Loucy (cell line): Measurements from ENCODE around the gene CCDC88A.
A peak's percentile ranks its signal among the peaks of the same experiment; 100 is the strongest.
"Not testable (repeated sequence)": the region's sequence is repeated elsewhere in the genome, so short reads cannot be mapped to it uniquely, and the experiment has no call there.

Source experiments
- H2AFZ ChIP-seq: fragments of 200-600 bp; sonication (generic); 2 replicates; pipeline ENCODE4 v1.6.0; 2016; ENCODE audit warnings: antibody characterized with exemption, mild to moderate bottlenecking, low read length, moderate library complexity
- H3F3A ChIP-seq: fragments of 200-600 bp; 2 replicates; pipeline ENCODE4 v1.6.0; 2016; ENCODE audit warnings: antibody characterized with exemption, low read depth, mild to moderate bottlenecking
- H3K27me3 ChIP-seq: fragments of 200-600 bp; sonication (generic); 2 replicates; pipeline ENCODE4 v1.6.1; 2014; ENCODE audit warnings: low read length, mild to moderate bottlenecking; ENCODE audit not compliant: insufficient read depth, poor library complexity, severe bottlenecking
- H3K36me3 ChIP-seq: fragments of 200-600 bp; sonication (generic); 2 replicates; pipeline ENCODE4 v1.6.1; 2016; ENCODE audit warnings: low read length; ENCODE audit not compliant: insufficient read depth
- H3K4me1 ChIP-seq: fragments of 200-600 bp; sonication (generic); 2 replicates; pipeline ENCODE4 v1.5.1; 2014; ENCODE audit warnings: low read length, mild to moderate bottlenecking; ENCODE audit not compliant: insufficient read depth, poor library complexity, severe bottlenecking
- H3K4me2 ChIP-seq: fragments of 200-600 bp; sonication (generic); 2 replicates; pipeline ENCODE4 v1.6.0; 2014; ENCODE audit warnings: antibody characterized with exemption, low read length, low read depth, mild to moderate bottlenecking; ENCODE audit not compliant: poor library complexity, severe bottlenecking
- H3K4me3 ChIP-seq: fragments of 200-600 bp; sonication (generic); 2 replicates; pipeline ENCODE4 v1.5.1; 2014; ENCODE audit warnings: low read length, mild to moderate bottlenecking, mixed read lengths; ENCODE audit not compliant: poor library complexity, severe bottlenecking
- H3K79me2 ChIP-seq: fragments of 200-600 bp; sonication (generic); 2 replicates; pipeline ENCODE4 v1.6.1; 2014; ENCODE audit warnings: low read length; ENCODE audit not compliant: insufficient read depth
- H3K9ac ChIP-seq: fragments of 200-600 bp; sonication (generic); 2 replicates; pipeline ENCODE4 v1.6.0; 2014; ENCODE audit warnings: mild to moderate bottlenecking, low read depth, low read length, moderate library complexity; ENCODE audit not compliant: poor library complexity, severe bottlenecking
- H3K9me2 ChIP-seq: fragments of 200-600 bp; sonication (generic); replicated peaks from 2 replicates; pipeline ENCODE4 v1.6.1; 2016; ENCODE audit warnings: low read depth, low read length, mixed read lengths
- H3K9me3 ChIP-seq: fragments of 200-600 bp; sonication (generic); 2 replicates; pipeline ENCODE4 v1.6.1; 2014; ENCODE audit warnings: mild to moderate bottlenecking, antibody characterized with exemption, low read length, low read depth; ENCODE audit not compliant: insufficient read depth
- H4K20me1 ChIP-seq: fragments of 200-600 bp; sonication (generic); 2 replicates; pipeline ENCODE4 v1.6.0; 2014; ENCODE audit warnings: antibody characterized with exemption, low read length, mild to moderate bottlenecking; ENCODE audit not compliant: insufficient read depth, poor library complexity, severe bottlenecking
- CTCF ChIP-seq: fragments of 200-600 bp; sonication (generic); conservative IDR thresholded peaks from 2 replicates; pipeline ENCODE4 v1.5.1; 2014; ENCODE audit warnings: mild to moderate bottlenecking, antibody characterized with exemption, low read length
- EZH2phosphoT487 ChIP-seq: fragments of 200-600 bp; IDR thresholded peaks from 2 replicates; pipeline ENCODE4 v1.6.1; 2018; ENCODE audit warnings: antibody characterized with exemption, mild to moderate bottlenecking, moderate library complexity, borderline replicate concordance

The CCDC88A gene

GRCh38 chr2:55268288-55268906, 151.3 kb downstream of the CCDC88A start:
- H3K4me1 ChIP-seq, result peaks cover 21% of the 10 kb centered on the region
- peak overlapping the region; percentile 92 for H3K4me3 ChIP-seq
- H3K9ac ChIP-seq, result peak overlapping the region; percentile 93

GRCh38 chr2:55259586-55259985, 160.1 kb downstream of the CCDC88A start:
- H3K4me1 ChIP-seq, H3K79me2 ChIP-seq, H3K9me3 ChIP-seq, H3K27me3 ChIP-seq, H3F3A ChIP-seq, H3K4me2 ChIP-seq, H2AFZ ChIP-seq, H3K9ac ChIP-seq, H3K36me3 ChIP-seq, H3K9me2 ChIP-seq, H4K20me1 ChIP-seq, H3K4me3 ChIP-seq: not testable (repeated sequence)

More at GRCh38 chr2:55268288-55268906, 151.3 kb downstream of the CCDC88A start:
- Histone ChIP-seq H3K27me3 (no peaks in the 10 kb centered on the region), H3K36me3 (0 out of 2 replicates have a peak, but pooled peaks cover 3% of the 10 kb centered on the region), H3K9me2 (no peaks in the 10 kb centered on the region), H2AFZ (peak overlapping the region; percentile 86), H3K79me2 (peaks cover 17% of the 10 kb centered on the region), H3K9me3 (no peaks in the 10 kb centered on the region), H4K20me1 (no peaks in the 10 kb centered on the region), H3K4me2 (peak overlapping the region; percentile 93), H3F3A (no peaks in the 10 kb centered on the region)
- no peak for TF ChIP-seq EZH2phosphoT487

DNA sequence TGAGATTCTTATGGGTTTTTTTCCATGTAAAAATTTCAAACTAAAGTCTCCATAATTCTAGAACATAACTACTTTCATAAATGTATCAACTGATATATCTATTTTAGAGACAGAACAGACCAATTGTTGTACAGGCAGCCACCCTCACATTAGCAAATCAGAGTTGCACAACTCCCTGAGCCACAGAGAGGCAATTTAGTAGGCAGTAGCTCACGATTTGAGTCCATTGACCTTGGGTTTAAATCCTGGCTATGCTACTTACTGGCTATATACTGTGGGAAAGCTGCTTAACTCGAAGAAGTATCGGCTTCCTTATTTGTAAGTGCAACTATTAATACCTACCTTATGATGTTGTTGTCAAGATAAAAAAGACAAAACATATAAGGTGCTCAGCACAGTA, 166.8 kb downstream of the CCDC88A start:
- TF ChIP-seq CTCF (no peak), EZH2phosphoT487 (no peak)
- H3K9me3 ChIP-seq, result no peaks in the 10 kb centered on the region
- H3K36me3 ChIP-seq, result peaks cover 27% of the 10 kb centered on the region
- no peak overlapping the region for H3K9ac ChIP-seq
- H3K4me1 ChIP-seq, result no peaks in the 10 kb centered on the region
- H3K27me3 ChIP-seq, result no peaks in the 10 kb centered on the region
- H3F3A ChIP-seq, result no peaks in the 10 kb centered on the region; the same call in 1 of the 2 replicates
- no peaks in the 10 kb centered on the region for H3K9me2 ChIP-seq
- H4K20me1 ChIP-seq, result no peaks in the 10 kb centered on the region
- no peak overlapping the region for H3K4me2 ChIP-seq
- H3K79me2 ChIP-seq, result no peaks in the 10 kb centered on the region
- H3K4me3 ChIP-seq, result no peak overlapping the region
- no peak overlapping the region for H2AFZ ChIP-seq

DNA sequence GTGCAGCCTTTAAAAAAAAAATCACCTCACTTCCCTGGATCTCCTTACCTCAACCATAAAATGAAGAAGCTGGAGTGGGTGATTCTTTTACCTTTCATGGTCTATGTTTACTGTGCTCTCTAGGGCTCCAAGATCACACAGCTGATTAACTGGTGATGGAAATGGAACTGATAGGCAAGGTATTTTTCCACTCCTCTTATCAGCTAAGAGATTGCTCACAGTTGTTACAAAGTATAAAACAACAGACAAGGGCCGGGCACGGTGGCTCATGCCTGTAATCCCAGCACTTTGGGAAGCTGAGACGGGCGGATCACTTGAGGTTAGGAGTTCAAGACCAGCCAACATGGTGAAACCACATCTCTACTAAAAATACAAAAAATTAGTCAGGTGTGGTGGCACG, 172.6 kb downstream of the CCDC88A start:
- Histone ChIP-seq H3K9me2 (no peaks in the 10 kb centered on the region), H3K9ac (no peak overlapping the region), H3K27me3 (no peaks in the 10 kb centered on the region), H4K20me1 (no peaks in the 10 kb centered on the region), H3K36me3 (peaks cover 23% of the 10 kb centered on the region), H3K4me1 (no peaks in the 10 kb centered on the region), H3K79me2 (no peaks in the 10 kb centered on the region), H2AFZ (no peak overlapping the region), H3K9me3 (no peaks in the 10 kb centered on the region), H3K4me3 (no peak overlapping the region), H3K4me2 (no peak overlapping the region), H3F3A (no peaks in the 10 kb centered on the region; the same call in 1 of the 2 replicates)
- TF ChIP-seq EZH2phosphoT487, result no peak
- no peak for TF ChIP-seq CTCF
